Activated CD4-positive, alpha-beta memory T cell treated with anti-CD3 and anti-CD28 coated beads, Interleukin-2, amount 10 ng/mL, durations not matched to agents 7 days and 5 days (primary cell): ENCODE results near the gene CCDC137. TPM values are rescaled to one million over a fixed set of nuclear protein-coding genes. Genes with fewer than 3 reads are reported as not detected.

Experiments used
- CTCF ChIA-PET: fragments of 350-600 bp; sonication (Branson Sonifier 250); formaldehyde crosslinking; loops from one replicate; lab custom pipeline; 2021; ENCODE audit warnings: antibody characterized with exemption, inconsistent platforms; lab: Charles Lee
- POLR2A ChIA-PET: fragments of 350-600 bp; sonication (Branson Sonifier 250); formaldehyde crosslinking; loops from one replicate; lab custom pipeline; 2021; ENCODE audit warnings: antibody characterized with exemption; lab: Charles Lee
- DNase-seq: peaks from one replicate; pipeline ENCODE4 v3.0.0-alpha.2; 2020
- H3K27ac Mint-ChIP-seq: one replicate; pipeline ENCODE4 v1.8.0; 2021; ENCODE audit warnings: mild to moderate bottlenecking, mixed read lengths
- H3K27me3 Mint-ChIP-seq: one replicate; pipeline ENCODE4 v1.8.0; 2021; ENCODE audit warnings: mixed read lengths
- H3K36me3 Mint-ChIP-seq: one replicate; pipeline ENCODE4 v1.8.0; 2021; ENCODE audit warnings: low read depth, mixed read lengths
- H3K4me1 Mint-ChIP-seq: one replicate; pipeline ENCODE4 v1.8.0; 2021; ENCODE audit warnings: mixed read lengths
- H3K4me3 Mint-ChIP-seq: one replicate; pipeline ENCODE4 v1.8.0; 2021; ENCODE audit warnings: mild to moderate bottlenecking, mixed read lengths
- H3K9me3 Mint-ChIP-seq: one replicate; pipeline ENCODE4 v1.8.0; 2021; ENCODE audit warnings: mixed read lengths
- total RNA-seq, 2 experiments: library from RNA; stranded (reverse); gene quantifications; one replicate each; pipeline ENCODE4 v1.2.3, GENCODE V29; 2021

CCDC137 gene
- total RNA-seq, 2 experiments from 2014 or later: 28.8 to 33.3 TPM

DNA sequence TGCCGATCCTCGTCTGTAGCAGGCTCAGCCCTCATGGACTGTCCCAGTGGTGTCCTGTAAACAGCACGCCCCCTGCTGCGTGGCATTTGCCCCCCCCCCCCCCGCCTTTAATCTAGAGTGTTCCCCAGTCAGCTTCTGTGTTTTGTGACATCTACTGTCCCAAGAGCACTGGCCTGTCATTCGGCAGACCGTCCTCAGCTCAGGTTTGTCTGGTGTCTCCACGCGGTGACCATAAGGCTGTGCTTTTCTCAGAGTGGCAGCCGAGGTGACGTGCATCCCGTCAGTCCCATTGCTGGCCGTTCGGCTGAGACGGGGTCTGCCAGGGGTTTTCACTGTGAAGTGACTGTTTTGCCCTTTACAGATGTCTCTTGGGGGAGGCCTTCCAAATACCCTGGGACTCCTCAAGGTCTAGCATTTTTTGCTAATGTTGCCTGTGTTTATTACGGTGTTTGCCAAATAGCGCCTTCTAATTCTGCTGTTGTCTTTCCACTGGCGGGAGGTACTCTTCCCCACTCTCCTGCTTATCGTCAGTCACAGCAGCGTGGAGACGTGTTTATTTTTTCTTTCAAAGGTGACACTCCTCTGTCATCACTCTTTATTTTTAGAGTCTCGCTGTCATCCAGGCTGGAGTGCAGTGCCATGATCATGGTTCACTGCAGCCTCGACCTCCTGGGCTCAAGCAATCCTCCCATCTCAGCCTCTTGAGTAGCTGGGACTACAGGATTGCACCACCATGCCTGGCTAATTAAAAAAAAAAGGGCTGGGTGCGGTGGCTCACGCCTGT, 30.9 kb downstream of the CCDC137 start:
- POLR2A ChIA-PET: interaction anchor here (0.6 to 2.5 kb wide), 2 partner anchors 13 to 336 kb away, joined by 3 to 13 read pairs; partner anchors contain the start of genes ARL16 and HGS
- Mint-ChIP-seq H3K9me3 (no peaks in the 10 kb centered on the region), H3K4me3 (no peak overlapping the region), H3K36me3 (peaks cover 49% of the 10 kb centered on the region), H3K27ac (no peak overlapping the region), H3K4me1 (peaks cover 19% of the 10 kb centered on the region), H3K27me3 (no peaks in the 10 kb centered on the region)
- DNase-seq: no peak
- CTCF ChIA-PET: no interaction called here

DNA sequence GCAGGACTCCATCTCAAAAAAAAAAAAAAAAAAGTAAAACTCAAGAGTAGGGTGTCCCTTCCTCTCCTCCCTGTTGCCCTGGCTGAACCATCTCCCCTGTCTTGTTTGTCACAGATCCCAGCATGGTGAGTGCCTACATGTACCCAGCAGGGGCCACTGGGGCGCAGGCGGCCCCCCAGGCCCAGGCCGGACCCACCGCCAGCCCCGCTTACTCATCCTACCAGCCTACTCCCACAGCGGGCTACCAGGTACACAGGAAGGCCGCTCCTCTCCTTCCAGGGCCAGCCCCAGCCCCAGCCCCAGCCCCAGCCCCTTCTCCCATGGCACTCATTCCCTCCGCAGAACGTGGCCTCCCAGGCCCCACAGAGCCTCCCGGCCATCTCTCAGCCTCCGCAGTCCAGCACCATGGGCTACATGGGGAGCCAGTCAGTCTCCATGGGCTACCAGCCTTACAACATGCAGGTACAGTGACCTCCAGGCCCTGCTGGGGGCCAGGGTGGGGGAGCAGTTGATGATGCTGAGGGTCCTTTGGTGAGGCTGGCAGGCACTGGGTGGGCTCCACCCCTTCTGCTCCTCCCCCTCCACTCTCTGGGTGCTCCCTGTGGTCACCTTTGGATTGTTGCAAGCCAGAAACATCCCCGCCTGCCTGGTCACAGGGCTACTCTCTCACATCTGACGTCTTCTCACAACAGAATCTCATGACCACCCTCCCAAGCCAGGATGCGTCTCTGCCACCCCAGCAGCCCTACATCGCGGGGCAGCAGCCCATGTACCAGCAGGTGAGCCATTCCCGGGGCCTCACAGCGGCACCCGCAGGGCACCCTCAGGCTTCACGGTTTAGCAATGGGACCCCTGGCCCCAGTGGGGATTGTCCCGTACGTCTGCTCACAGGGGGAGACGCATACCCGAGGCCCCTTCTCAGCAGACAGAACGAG, 34.1 kb downstream of the CCDC137 start:
- Mint-ChIP-seq H3K4me3 (peak overlapping the region; percentile 7), H3K36me3 (peaks cover 67% of the 10 kb centered on the region), H3K27ac (peak overlapping the region; percentile 18), H3K9me3 (no peaks in the 10 kb centered on the region), H3K27me3 (no peaks in the 10 kb centered on the region), H3K4me1 (peaks cover 30% of the 10 kb centered on the region)
- POLR2A ChIA-PET: interaction anchor here (1.4 to 5.3 kb wide), 6 partner anchors 13 to 225 kb away, joined by 4 to 111 read pairs (median 30); partner anchors contain the start of genes ARHGDIA, ARL16, CCDC137 and HGS
- no peak for DNase-seq
- CTCF ChIA-PET: interaction anchor here (4.4 kb wide), 1 partner anchor 17 kb away, joined by 42 read pairs; the partner anchor contains the start of genes ARL16 and HGS

GRCh38 chr17:81701288-81702071, 34.9 kb downstream of the CCDC137 start:
- no peaks in the 10 kb centered on the region for H3K9me3 Mint-ChIP-seq
- H3K4me1 Mint-ChIP-seq: peaks cover 36% of the 10 kb centered on the region
- H3K27me3 Mint-ChIP-seq: no peaks in the 10 kb centered on the region
- H3K36me3 Mint-ChIP-seq: peaks cover 72% of the 10 kb centered on the region
- ChIA-PET CTCF (interaction anchor here (0.8 to 4.4 kb wide), 4 partner anchors 8 to 36 kb away, joined by 3 to 42 read pairs (median 10); partner anchors contain the start of genes ARL16 and HGS), POLR2A (interaction anchor here (1.2 to 5.3 kb wide), 20 partner anchors 8 to 329 kb away, joined by 3 to 111 read pairs (median 9); partner anchors contain the start of genes ACTG1, ALYREF, ANAPC11 and ARHGDIA)
- H3K27ac Mint-ChIP-seq: peak overlapping the region; percentile 94
- peak overlapping the region; percentile 95 for H3K4me3 Mint-ChIP-seq
- DNase-seq: peak; percentile 39

DNA sequence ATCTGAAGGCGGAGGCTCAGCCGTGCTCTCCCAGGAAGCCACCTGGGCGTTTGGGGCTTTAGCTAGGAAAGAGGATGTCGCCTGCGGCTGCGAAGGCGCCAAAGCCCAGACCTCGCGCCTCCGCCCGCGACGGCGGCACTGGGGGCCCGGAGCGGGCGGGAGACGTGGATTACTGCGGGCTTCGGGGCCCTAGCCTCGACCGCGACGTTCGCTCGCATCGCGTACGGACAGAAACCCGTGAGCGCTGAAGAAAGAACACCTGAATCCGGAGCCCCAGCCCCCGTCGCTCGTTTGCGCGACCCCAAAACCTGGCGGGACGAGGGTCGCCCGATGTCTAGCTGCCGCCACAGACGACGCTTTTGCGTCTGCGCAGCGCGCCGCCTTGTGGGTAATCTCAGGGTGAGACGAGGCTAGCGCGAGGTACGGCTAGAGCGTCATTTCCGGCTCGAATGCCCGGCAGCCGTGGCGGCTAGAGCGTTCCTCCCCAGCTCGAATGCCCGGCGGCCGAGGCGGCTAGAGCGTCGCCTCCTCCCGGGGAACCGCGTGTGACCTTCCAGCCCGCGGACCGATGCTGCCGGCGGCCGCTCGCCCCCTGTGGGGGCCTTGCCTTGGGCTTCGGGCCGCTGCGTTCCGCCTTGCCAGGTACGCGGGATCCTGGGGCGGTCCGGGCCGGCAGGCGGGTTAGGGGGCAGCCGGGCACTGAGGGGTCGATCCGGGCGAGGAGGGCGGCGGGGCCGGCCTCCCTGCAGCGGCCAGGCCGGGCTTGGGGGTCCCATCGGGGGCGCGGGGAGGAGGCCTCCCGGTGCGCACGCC, 36.6 kb downstream of the CCDC137 start, which contains the start of gene MRPL12:
MRPL12 (plus strand) TSS at position 434 of the 813 bp plus-strand sequence; CDS start at position 569, 135 bp downstream.
- Mint-ChIP-seq H3K9me3 (no peaks in the 10 kb centered on the region), H3K27me3 (no peaks in the 10 kb centered on the region), H3K4me3 (peak within 1 kb of the TSS; percentile 95), H3K27ac (peak within 1 kb of the TSS; percentile 94), H3K4me1 (peaks cover 36% of the 10 kb centered on the region), H3K36me3 (peaks cover 61% of the 10 kb centered on the region)
- POLR2A ChIA-PET: interaction anchor here (0.8 to 5.3 kb wide), 41 partner anchors 8 to 595 kb away, joined by 3 to 111 read pairs (median 5); partner anchors contain the start of genes ACTG1, ALYREF, ANAPC11 and ARHGDIA
- DNase-seq: peak; percentile 91
- CTCF ChIA-PET: interaction anchor here (0.7 to 4.4 kb wide), 5 partner anchors 8 to 157 kb away, joined by 3 to 42 read pairs (median 4); partner anchors contain the start of genes ARL16 and HGS

GRCh38 chr17:81703747-81704654, 37.5 kb downstream of the CCDC137 start:
- H3K4me3 Mint-ChIP-seq: peak overlapping the region; percentile 76
- DNase-seq: no peak
- CTCF ChIA-PET: interaction anchor here (1.2 to 4.4 kb wide), 3 partner anchors 20 to 39 kb away, joined by 3 to 42 read pairs (median 18); partner anchors contain the start of genes ARL16 and HGS

GRCh38 chr17:81705518-81706231, 39.1 kb downstream of the CCDC137 start:
- Mint-ChIP-seq H3K4me1 (peaks cover 41% of the 10 kb centered on the region), H3K9me3 (no peaks in the 10 kb centered on the region), H3K4me3 (no peak overlapping the region), H3K27me3 (no peaks in the 10 kb centered on the region), H3K36me3 (peaks cover 53% of the 10 kb centered on the region), H3K27ac (peak overlapping the region; percentile 0)
- ChIA-PET CTCF (no interaction called here), POLR2A (interaction anchor here (1.6 to 5.3 kb wide), 2 partner anchors 16 to 22 kb away, joined by 7 to 111 read pairs; partner anchors contain the start of genes ARL16 and HGS)
- DNase-seq: no peak

More at GRCh38 chr17:81703747-81704654, 37.5 kb downstream of the CCDC137 start:
- Mint-ChIP-seq H3K4me1 (peaks cover 36% of the 10 kb centered on the region), H3K27ac (peak overlapping the region; percentile 75), H3K9me3 (no peaks in the 10 kb centered on the region), H3K27me3 (no peaks in the 10 kb centered on the region), H3K36me3 (peaks cover 56% of the 10 kb centered on the region)
- POLR2A ChIA-PET: interaction anchor here (0.8 to 5.3 kb wide), 30 partner anchors 7 to 594 kb away, joined by 3 to 111 read pairs (median 8); partner anchors contain the start of genes ACTG1, ALYREF, ANAPC11 and ARHGDIA

DNA sequence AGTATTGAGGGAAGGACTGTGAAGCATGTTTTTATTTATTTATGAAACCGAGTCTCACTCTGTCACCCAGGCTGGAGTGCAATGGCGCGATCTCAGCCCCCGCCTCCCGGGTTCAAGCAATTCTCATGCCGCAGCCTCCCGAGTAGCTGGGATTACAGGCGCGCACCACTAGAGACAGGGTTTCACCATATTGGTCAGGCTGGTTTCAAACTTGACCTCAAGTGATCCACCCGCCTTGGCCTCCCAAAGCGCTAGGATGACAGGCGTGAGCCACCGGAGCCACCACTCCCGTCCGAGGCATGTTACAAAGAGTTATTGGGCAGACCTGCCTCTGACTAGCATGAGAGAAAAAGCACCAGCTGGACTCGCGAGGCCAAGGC, 39.7 kb downstream of the CCDC137 start:
- ChIA-PET CTCF (no interaction called here), POLR2A (interaction anchor here (0.9 to 1.4 kb wide), 2 partner anchors 16 to 23 kb away, joined by 3 to 8 read pairs; partner anchors contain the start of genes ARL16 and HGS)
- DNase-seq: no peak
- H3K27ac Mint-ChIP-seq: no peak overlapping the region
- H3K4me3 Mint-ChIP-seq: no peak overlapping the region
- peaks cover 41% of the 10 kb centered on the region for H3K4me1 Mint-ChIP-seq
- H3K27me3 Mint-ChIP-seq: no peaks in the 10 kb centered on the region
- no peaks in the 10 kb centered on the region for H3K9me3 Mint-ChIP-seq
- H3K36me3 Mint-ChIP-seq: peaks cover 48% of the 10 kb centered on the region

- POLR2A ChIA-PET: interaction anchor here (0.9 to 1.4 kb wide), 4 partner anchors 12 to 24 kb away, joined by 3 to 8 read pairs (median 3); partner anchors contain the start of genes ARL16 and HGS
- H3K36me3 Mint-ChIP-seq: peaks cover 42% of the 10 kb centered on the region
- no peak for DNase-seq
These were observed 40.5 kb downstream of the CCDC137 start for GRCh38 chr17:81706757-81707624.

More at GRCh38 chr17:81706757-81707624, 40.5 kb downstream of the CCDC137 start:
- Mint-ChIP-seq H3K27ac (no peak overlapping the region), H3K4me1 (peaks cover 38% of the 10 kb centered on the region), H3K4me3 (no peak overlapping the region), H3K9me3 (no peaks in the 10 kb centered on the region), H3K27me3 (no peaks in the 10 kb centered on the region)
- CTCF ChIA-PET: no interaction called here
